H9 (cell line): ENCODE results near the gene TANK. TPM values are rescaled to one million over a fixed set of nuclear protein-coding genes. Genes with fewer than 3 reads are reported as not detected.

ENCODE experiments used
- DNase-seq: peaks from one replicate; pipeline ENCODE4 v3.0.0-alpha.2; 2017
- H2AFZ ChIP-seq: one replicate; pipeline ENCODE4 v1.6.1; 2013; ENCODE audit warnings: mild to moderate bottlenecking, low read length, control low read depth, moderate library complexity
- H2AK5ac ChIP-seq: 2 replicates; pipeline ENCODE4 v1.6.1; 2013; ENCODE audit warnings: low read length, control low read depth, mixed read lengths; ENCODE audit not compliant: insufficient read length
- H2BK120ac ChIP-seq: one replicate; pipeline ENCODE4 v1.6.1; 2013; ENCODE audit warnings: low read depth, mild to moderate bottlenecking, low read length, control low read depth, inconsistent platforms; ENCODE audit not compliant: poor library complexity, severe bottlenecking
- H2BK12ac ChIP-seq: 2 replicates; pipeline ENCODE4 v1.6.1; 2013; ENCODE audit warnings: low read length, control low read depth, mixed read lengths, low read depth; ENCODE audit not compliant: insufficient read length
- H2BK15ac ChIP-seq: 2 replicates; pipeline ENCODE4 v1.6.1; 2013; ENCODE audit warnings: low read depth, low read length, control low read depth
- H2BK20ac ChIP-seq: one replicate; pipeline ENCODE4 v1.6.1; 2013; ENCODE audit warnings: low read depth, mild to moderate bottlenecking, low read length, control low read depth, inconsistent platforms; ENCODE audit not compliant: poor library complexity, severe bottlenecking
- H2BK5ac ChIP-seq: 2 replicates; pipeline ENCODE4 v1.6.1; 2013; ENCODE audit warnings: low read length, control low read depth, mixed read lengths; ENCODE audit not compliant: insufficient read length
- H3K14ac ChIP-seq: 2 replicates; pipeline ENCODE4 v1.6.1; 2013; ENCODE audit warnings: low read length, control low read depth; ENCODE audit not compliant: insufficient read depth
- H3K18ac ChIP-seq: 2 replicates; pipeline ENCODE4 v1.6.1; 2013; ENCODE audit warnings: low read depth, mild to moderate bottlenecking, mixed read lengths, low read length, control low read depth; ENCODE audit not compliant: insufficient read length
- H3K23ac ChIP-seq: 2 replicates; pipeline ENCODE4 v1.6.1; 2013; ENCODE audit warnings: low read length, control low read depth, mixed read lengths, low read depth; ENCODE audit not compliant: insufficient read length
- H3K23me2 ChIP-seq: 2 replicates; pipeline ENCODE4 v1.6.1; 2013; ENCODE audit warnings: low read depth, mild to moderate bottlenecking, mixed read lengths, low read length, control low read depth; ENCODE audit not compliant: insufficient read length, poor library complexity, severe bottlenecking
- H3K27ac ChIP-seq: 2 replicates; pipeline ENCODE4 v1.5.1; 2013; ENCODE audit warnings: low read length, control low read depth, mixed read lengths, low read depth; ENCODE audit not compliant: insufficient read length
- H3K27me3 ChIP-seq: 2 replicates; pipeline ENCODE4 v1.6.1; 2013; ENCODE audit warnings: low read length, control low read depth, inconsistent platforms; ENCODE audit not compliant: insufficient read depth
- H3K4ac ChIP-seq: 2 replicates; pipeline ENCODE4 v1.6.1; 2013; ENCODE audit warnings: low read depth, mild to moderate bottlenecking, control low read depth, inconsistent platforms, low read length, moderate library complexity
- H3K4me1 ChIP-seq: 2 replicates; pipeline ENCODE4 v1.6.1; 2013; ENCODE audit warnings: low read length, control low read depth, inconsistent platforms; ENCODE audit not compliant: insufficient read depth
- H3K4me2 ChIP-seq: 2 replicates; pipeline ENCODE4 v1.6.1; 2013; ENCODE audit warnings: low read length, control low read depth, mixed read lengths; ENCODE audit not compliant: insufficient read length, insufficient read depth
- H3K56ac ChIP-seq: 2 replicates; pipeline ENCODE4 v1.6.1; 2013; ENCODE audit warnings: low read depth, mild to moderate bottlenecking, mixed read lengths, low read length, control low read depth; ENCODE audit not compliant: insufficient read length
- H3K79me1 ChIP-seq: 2 replicates; pipeline ENCODE4 v1.6.1; 2013; ENCODE audit warnings: low read depth, mild to moderate bottlenecking, moderate library complexity, low read length, control low read depth, inconsistent platforms; ENCODE audit not compliant: insufficient read depth, poor library complexity, severe bottlenecking
- H3K79me2 ChIP-seq: 2 replicates; pipeline ENCODE4 v1.6.1; 2013; ENCODE audit warnings: low read length, control low read depth, inconsistent platforms; ENCODE audit not compliant: insufficient read depth
- H3K9ac ChIP-seq: 2 replicates; pipeline ENCODE4 v1.6.1; 2013; ENCODE audit warnings: low read length, control low read depth, mixed read lengths; ENCODE audit not compliant: insufficient read length; ENCODE audit errors: extremely low read depth
- H3K9me3 ChIP-seq: one replicate; pipeline ENCODE4 v1.6.1; 2013; ENCODE audit warnings: low read depth, low read length, inconsistent platforms; ENCODE audit not compliant: control insufficient read depth
- H3T11ph ChIP-seq: one replicate; pipeline ENCODE4 v1.6.1; 2013; ENCODE audit warnings: mild to moderate bottlenecking, low read length, control low read depth, inconsistent platforms
- H4K20me1 ChIP-seq: one replicate; pipeline ENCODE4 v1.6.1; 2013; ENCODE audit not compliant: control insufficient read depth, insufficient read length, insufficient read depth
- H4K5ac ChIP-seq: 2 replicates; pipeline ENCODE4 v1.6.1; 2013; ENCODE audit warnings: low read depth, mild to moderate bottlenecking, mixed read lengths, low read length, control low read depth; ENCODE audit not compliant: insufficient read length
- H4K8ac ChIP-seq: replicated peaks from 2 replicates; pipeline ENCODE4 v1.6.1; 2013; ENCODE audit warnings: low read length, control low read depth, mixed read lengths, low read depth; ENCODE audit not compliant: insufficient read length
- H4K91ac ChIP-seq: 2 replicates; pipeline ENCODE4 v1.6.1; 2013; ENCODE audit warnings: low read depth, mild to moderate bottlenecking, moderate library complexity, mixed read lengths, low read length, control low read depth; ENCODE audit not compliant: insufficient read length
- H3K27ac Mint-ChIP-seq, 3 experiments: 2 replicates in 2 of 3; 3 replicates in 1 of 3; pipeline ENCODE4 v1.8.0; 2020 to 2021; ENCODE audit warnings: mixed read lengths in 3 of 3, mild to moderate bottlenecking in 1 of 3, moderate library complexity in 1 of 3
- H3K27me3 Mint-ChIP-seq: 2 replicates; pipeline ENCODE4 v1.8.0; 2021; ENCODE audit warnings: low read depth, mild to moderate bottlenecking, moderate library complexity, mixed read lengths
- H3K36me3 Mint-ChIP-seq, 3 experiments: 2 replicates in 2 of 3; 3 replicates in 1 of 3; pipeline ENCODE4 v1.8.0; 2020 to 2021; ENCODE audit warnings: low read depth in 3 of 3, mixed read lengths in 3 of 3; ENCODE audit not compliant: insufficient read depth in 1 of 3
- H3K4me1 Mint-ChIP-seq, 2 experiments: 2 replicates each; pipeline ENCODE4 v1.8.0; 2020; ENCODE audit warnings: mixed read lengths in 2 of 2
- H3K4me3 Mint-ChIP-seq, 2 experiments: 2 replicates in 1 of 2; 3 replicates in 1 of 2; pipeline ENCODE4 v1.8.0; 2020 to 2021; ENCODE audit warnings: mild to moderate bottlenecking in 2 of 2, mixed read lengths in 2 of 2, moderate library complexity in 1 of 2
- H3K9me3 Mint-ChIP-seq, 2 experiments: 2 replicates in 1 of 2; 3 replicates in 1 of 2; pipeline ENCODE4 v1.8.0; 2020; ENCODE audit warnings: mild to moderate bottlenecking in 2 of 2, mixed read lengths in 2 of 2, moderate library complexity in 1 of 2
- CTCF ChIP-seq: fragments of 200-600 bp; sonication (generic); conservative IDR thresholded peaks from 3 replicates; pipeline ENCODE4 v1.8.0; 2021; ENCODE audit warnings: antibody characterized with exemption, mild to moderate bottlenecking
- WGBS: extraction: QIAGEN DNeasy Blood & Tissue Kit; methylation state at CpG from one replicate; pipeline ENCODE4 v1.1.7; 2013; ENCODE audit warnings: missing lambda C conversion rate, low lambda C conversion rate, mixed read lengths; ENCODE audit not compliant: insufficient read length; ENCODE audit errors: extremely low coverage; 5-methylcytosine and 5-hydroxymethylcytosine counted together
- total RNA-seq: library from RNA; stranded (reverse); gene quantifications from 2 replicates; pipeline ENCODE4 v1.2.1, GENCODE V29; 2021

Gene TANK
- total RNA-seq, 1 experiment from 2014 or later = 23.9 TPM

GRCh38 chr2:161169335-161169734, 9.1 kb downstream of the TANK start:
- TF ChIP-seq CTCF = no peak
- DNase-seq = no peak
- no peaks in the 10 kb centered on the region for H3K9me3 ChIP-seq
- no peak overlapping the region for H4K8ac ChIP-seq
- no peak overlapping the region for H4K5ac ChIP-seq
- peaks cover 15 to 21% of the 10 kb centered on the region in 2 experiments for H3K4me1 Mint-ChIP-seq
- no peak overlapping the region for H3K4ac ChIP-seq
- H3K27ac ChIP-seq = no peak overlapping the region
- no peak overlapping the region for H2BK20ac ChIP-seq
- H2AK5ac ChIP-seq = no peak overlapping the region
- H3K27ac Mint-ChIP-seq = no peak overlapping the region
- no peaks in the 10 kb centered on the region for H3K27me3 ChIP-seq
- H3K36me3 Mint-ChIP-seq = peaks cover 0 to 4% (median 3%) of the 10 kb centered on the region in 3 experiments; a peak in 3 of 7 replicates
- no peak overlapping the region for H2BK120ac ChIP-seq
- no peak overlapping the region for H3K4me2 ChIP-seq
- H2AFZ ChIP-seq = no peak overlapping the region
- no peak overlapping the region for H2BK5ac ChIP-seq
- H2BK15ac ChIP-seq = no peak overlapping the region
- H3K9me3 Mint-ChIP-seq = no peaks in the 10 kb centered on the region
- H4K91ac ChIP-seq = no peak overlapping the region
- no peaks in the 10 kb centered on the region for H3K27me3 Mint-ChIP-seq
- no peak overlapping the region for H3K9ac ChIP-seq
- no peak overlapping the region for H3K56ac ChIP-seq
- H3K79me2 ChIP-seq = no peaks in the 10 kb centered on the region
- no peaks in the 10 kb centered on the region for H4K20me1 ChIP-seq
- H3K23ac ChIP-seq = no peak overlapping the region
- H3T11ph ChIP-seq = no peak overlapping the region
- no CpG with 5 or more reads among the region's 2 CpGs for WGBS
- no peaks in the 10 kb centered on the region; the same call in 1 of the 2 replicates for H3K4me1 ChIP-seq
- H3K23me2 ChIP-seq = no peaks in the 10 kb centered on the region
- H3K14ac ChIP-seq = no peak overlapping the region
- H3K18ac ChIP-seq = no peak overlapping the region
- H3K79me1 ChIP-seq = peaks cover 2% of the 10 kb centered on the region
- H3K4me3 Mint-ChIP-seq = no peak overlapping the region
- H2BK12ac ChIP-seq = no peak overlapping the region
